Neural cell (in vitro differentiated cells): ENCODE results near the gene WIPF3.

Experiments
- EP300 ChIP-seq: fragments of 450-650 bp; conservative IDR thresholded peaks from 2 replicates; pipeline ENCODE4 v1.6.1; 2014; ENCODE audit warnings: antibody characterized with exemption, mild to moderate bottlenecking, moderate library complexity; ENCODE audit not compliant: poor library complexity, severe bottlenecking
- RAD21 ChIP-seq: fragments of 450-650 bp; conservative IDR thresholded peaks from 2 replicates; pipeline ENCODE4 v1.6.1; 2014; ENCODE audit warnings: antibody characterized with exemption, mild to moderate bottlenecking, moderate library complexity
- REST ChIP-seq: IDR thresholded peaks from 2 replicates; pipeline ENCODE4 v1.6.1; 2012; ENCODE audit warnings: borderline replicate concordance
- SMC3 ChIP-seq: fragments of 450-650 bp; conservative IDR thresholded peaks from 2 replicates; pipeline ENCODE4 v1.6.1; 2014; ENCODE audit warnings: antibody characterized with exemption, mild to moderate bottlenecking, moderate library complexity; ENCODE audit not compliant: poor library complexity
- TAF1 ChIP-seq: IDR thresholded peaks from 2 replicates; pipeline ENCODE4 v1.6.1; 2012; ENCODE audit warnings: low read depth
- TF ChIP-seq, protein P1 (sequence below): fragments of 450-650 bp; IDR thresholded peaks from 2 replicates; pipeline ENCODE4 v1.5.1; 2014; ENCODE audit warnings: antibody characterized with exemption, mild to moderate bottlenecking, moderate library complexity; ENCODE audit not compliant: poor library complexity, severe bottlenecking

GRCh38 chr7:29795696-29796580 is 10.4 kb upstream of the WIPF3 start:
- no peak for TF ChIP-seq SMC3
- TF ChIP-seq, protein P1, sequence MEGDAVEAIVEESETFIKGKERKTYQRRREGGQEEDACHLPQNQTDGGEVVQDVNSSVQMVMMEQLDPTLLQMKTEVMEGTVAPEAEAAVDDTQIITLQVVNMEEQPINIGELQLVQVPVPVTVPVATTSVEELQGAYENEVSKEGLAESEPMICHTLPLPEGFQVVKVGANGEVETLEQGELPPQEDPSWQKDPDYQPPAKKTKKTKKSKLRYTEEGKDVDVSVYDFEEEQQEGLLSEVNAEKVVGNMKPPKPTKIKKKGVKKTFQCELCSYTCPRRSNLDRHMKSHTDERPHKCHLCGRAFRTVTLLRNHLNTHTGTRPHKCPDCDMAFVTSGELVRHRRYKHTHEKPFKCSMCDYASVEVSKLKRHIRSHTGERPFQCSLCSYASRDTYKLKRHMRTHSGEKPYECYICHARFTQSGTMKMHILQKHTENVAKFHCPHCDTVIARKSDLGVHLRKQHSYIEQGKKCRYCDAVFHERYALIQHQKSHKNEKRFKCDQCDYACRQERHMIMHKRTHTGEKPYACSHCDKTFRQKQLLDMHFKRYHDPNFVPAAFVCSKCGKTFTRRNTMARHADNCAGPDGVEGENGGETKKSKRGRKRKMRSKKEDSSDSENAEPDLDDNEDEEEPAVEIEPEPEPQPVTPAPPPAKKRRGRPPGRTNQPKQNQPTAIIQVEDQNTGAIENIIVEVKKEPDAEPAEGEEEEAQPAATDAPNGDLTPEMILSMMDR = no peak
- TF ChIP-seq TAF1 = no peak
- no peak for TF ChIP-seq RAD21
- TF ChIP-seq EP300 = no peak
- TF ChIP-seq REST = no peak
